K562 (cell line): ENCODE measurements around the gene LRRC27. TPM values are rescaled to one million over a fixed set of nuclear protein-coding genes. Genes with fewer than 3 reads are reported as not detected.
A peak's percentile ranks its signal among the peaks of the same experiment; 100 is the strongest.

Source experiments
- ATAC-seq: fragments of 200-7000 bp; cut with Tn5 transposase; 3 replicates; pipeline ENCODE4 v1.9.1; 2020; ENCODE audit warnings: moderate library complexity
- BruUV-seq: library from RNA; stranded (reverse); fragments of 400-500 nt; replicated peaks from 2 replicates; lab custom pipeline; 2021; lab: Mats Ljungman, UMichigan
- CTCF ChIA-PET: fragments of 300-600 bp; formaldehyde crosslinking; extraction: SDS; loops from one replicate; lab custom pipeline; 2021; ENCODE audit warnings: low intra/inter-chr PET ratio; lab: Yijun Ruan, JAX
- POLR2A ChIA-PET: fragments of 300-600, 350-650 bp; sonication (Branson Sonifier 250); formaldehyde crosslinking; extraction: SDS; loops from one replicate; lab custom pipeline; 2021; ENCODE audit warnings: antibody characterized with exemption, inconsistent platforms; lab: Yijun Ruan, JAX
- DNase-seq, 4 experiments: peaks; one replicate each; pipeline versions ENCODE4 v3.0.0 to v3.0.0-alpha.2; 2011 to 2018; ENCODE audit warnings: low spot score in 3 of 4, mixed read lengths in 3 of 4; ENCODE audit errors: extremely low read depth in 1 of 4
- FAIRE-seq: peaks from 2 replicates; lab custom pipeline; 2011; peaks lifted over from hg19 to GRCh38; lab: Jason Lieb, UNC
- H2AFZ ChIP-seq: 2 replicates; pipeline ENCODE4 v1.6.0; 2011; ENCODE audit warnings: low read depth, low read length, control low read depth, inconsistent platforms
- H3K27ac ChIP-seq: fragments of 200-600 bp; 3 replicates; pipeline ENCODE4 v1.8.0; 2011; ENCODE audit warnings: low read depth, mild to moderate bottlenecking, control low read depth, inconsistent platforms, low read length, moderate library complexity, mixed read lengths; ENCODE audit errors: extremely low read depth
- H3K27me3 ChIP-seq, 2 experiments: fragments of 300-600 bp in 1 of 2; 2 replicates in 1 of 2; 3 replicates in 1 of 2; pipeline versions ENCODE4 v1.6.0 to v1.8.0; 2011; ENCODE audit warnings: inconsistent platforms in 2 of 2, low read length in 2 of 2, mild to moderate bottlenecking in 1 of 2, mixed read lengths in 1 of 2, moderate library complexity in 1 of 2; ENCODE audit not compliant: control insufficient read depth in 2 of 2, insufficient read depth in 2 of 2
- H3K36me3 ChIP-seq: fragments of 300-600 bp; 3 replicates; pipeline ENCODE4 v1.8.0; 2011; ENCODE audit warnings: mild to moderate bottlenecking, low read length, inconsistent platforms; ENCODE audit not compliant: control insufficient read depth, insufficient read depth
- H3K4me1 ChIP-seq, 2 experiments: fragments of 200-600 bp in 1 of 2; replicated peaks in 1 of 2; 2 replicates in 1 of 2; 3 replicates in 1 of 2; pipeline versions ENCODE4 v1.5.1 to v1.8.0; 2011; ENCODE audit warnings: inconsistent platforms in 2 of 2, low read length in 2 of 2, mild to moderate bottlenecking in 1 of 2, mixed read lengths in 1 of 2, moderate library complexity in 1 of 2; ENCODE audit not compliant: control insufficient read depth in 2 of 2, insufficient read depth in 2 of 2
- H3K4me2 ChIP-seq: 2 replicates; pipeline ENCODE4 v1.6.1; 2011; ENCODE audit warnings: low read length, control low read depth, inconsistent platforms, mixed read lengths; ENCODE audit not compliant: insufficient read depth
- H3K4me3 ChIP-seq: fragments of 200-600 bp; sonication (generic), shearing (Covaris generic); 2 replicates; pipeline ENCODE4 v1.5.1; 2016; ENCODE audit warnings: control low read depth, inconsistent platforms
- H3K79me2 ChIP-seq: fragments of 200-600 bp; 3 replicates; pipeline ENCODE4 v1.8.0; 2011; ENCODE audit warnings: low read length, inconsistent platforms; ENCODE audit not compliant: control insufficient read depth, insufficient read depth
- H3K9ac ChIP-seq, 2 experiments: 2 replicates each; pipeline versions ENCODE4 v1.6.0 to v1.6.1; 2011; ENCODE audit warnings: low read depth in 2 of 2, low read length in 2 of 2, control low read depth in 1 of 2, inconsistent platforms in 1 of 2, mild to moderate bottlenecking in 1 of 2, mixed read lengths in 1 of 2; ENCODE audit not compliant: insufficient read depth in 1 of 2
- H3K9me1 ChIP-seq: one replicate; pipeline ENCODE4 v1.6.0; 2011; ENCODE audit warnings: inconsistent platforms, mild to moderate bottlenecking, low read length, moderate library complexity; ENCODE audit not compliant: control insufficient read depth, insufficient read depth
- H3K9me3 ChIP-seq: replicated peaks from 2 replicates; pipeline ENCODE4 v1.5.1; 2011; ENCODE audit warnings: low read depth, low read length, inconsistent platforms; ENCODE audit not compliant: control insufficient read depth, insufficient read depth
- H4K20me1 ChIP-seq: replicated peaks from 2 replicates; pipeline ENCODE4 v1.6.1; 2011; ENCODE audit warnings: low read length, inconsistent platforms, mixed read lengths; ENCODE audit not compliant: control insufficient read depth, insufficient read depth
- ARID1B ChIP-seq: fragments of 450-650 bp; IDR thresholded peaks from 2 replicates; pipeline ENCODE4 v1.6.1; 2016; ENCODE audit warnings: antibody characterized with exemption, mild to moderate bottlenecking, inconsistent platforms
- FOSL1 ChIP-seq: fragments of 200-800 bp; sonication (Bioruptor generic); conservative IDR thresholded peaks from 2 replicates; pipeline ENCODE4 v1.6.1; 2016; ENCODE audit warnings: missing genetic modification characterization, missing compliant biosample characterization
- KDM1A ChIP-seq, 2 experiments: fragments of 450-650 bp; IDR thresholded peaks; 2 replicates each; pipeline ENCODE4 v1.6.1; 2016; ENCODE audit warnings: mild to moderate bottlenecking in 2 of 2
- MED1 ChIP-seq: sonication (generic); formaldehyde crosslinking; IDR thresholded peaks from 2 replicates; pipeline ENCODE4 v1.8.1; 2023; ENCODE audit warnings: missing genetic modification reagents, borderline replicate concordance
- NFRKB ChIP-seq: fragments of 450-650 bp; IDR thresholded peaks from 2 replicates; pipeline ENCODE4 v1.6.1; 2016; ENCODE audit warnings: low read depth
- POLR2A ChIP-seq: fragments of 450-650 bp; conservative IDR thresholded peaks from 2 replicates; pipeline ENCODE4 v1.6.1; 2016
- ZNF263 ChIP-seq: sonication (generic); formaldehyde crosslinking; IDR thresholded peaks from 2 replicates; pipeline ENCODE4 v1.8.0; 2022; ENCODE audit warnings: mild to moderate bottlenecking, missing genetic modification reagents, borderline replicate concordance
- WGBS: fragments of 100-300 bp; shearing (Covaris generic); methylation state at CpG from one replicate; pipeline ENCODE4 v1.1.6; 2016; ENCODE audit warnings: low coverage, mixed read lengths; ENCODE audit not compliant: insufficient coverage; ENCODE audit errors: missing lambda C conversion rate; 5-methylcytosine and 5-hydroxymethylcytosine counted together
- in situ Hi-C: fragments of 300-500 bp; cut with MboI; formaldehyde crosslinking; loops from 4 replicates; pipeline ENCODE4 v1.15.0; 2018; ENCODE audit warnings: inconsistent platforms, mixed read lengths
- intact Hi-C: fragments of 100-400 bp; cut with micrococcal nuclease; formaldehyde crosslinking; loops from 2 replicates; pipeline ENCODE4 v1.14.2; 2022
- polyA plus RNA-seq, 8 experiments: library from polyadenylated mRNA; depleted of rRNA in 4 of 8; stranded (reverse) in 5 of 8; unstranded in 3 of 8; fragments of >200 nt; fragmentation: Nextera tagmentation in 2 of 8; fragmentation: Illumina TruSeq in 1 of 8; extraction: Ambion mirVana in 2 of 8; extraction: Trizol in 1 of 8; gene quantifications; 2 replicates each; pipeline versions ENCODE4 v1.2.1 to v1.2.3, GENCODE V29; 2011 to 2014; ENCODE audit warnings: inconsistent platforms in 1 of 8, missing spikeins in 1 of 8
- total RNA-seq, 7 experiments: library from RNA; depleted of rRNA in 6 of 7; stranded (reverse); fragments of >200 nt in 6 of 7; fragmentation: Illumina TruSeq in 2 of 7; extraction: Trizol in 2 of 7; gene quantifications; 2 replicates each; pipeline versions ENCODE4 v1.2.1 to v1.2.3, GENCODE V29; 2011 to 2021; ENCODE audit warnings: low replicate concordance in 1 of 7
- TF ChIP-seq, protein P1 (sequence below), 3 experiments: fragments of 200-800 bp in 1 of 3; fragments of 250-450 bp in 1 of 3; fragments of 450-650 bp in 1 of 3; sonication (Bioruptor Pico) in 1 of 3; sonication (Bioruptor generic) in 1 of 3; formaldehyde crosslinking in 1 of 3; IDR thresholded peaks; 2 replicates each; pipeline versions ENCODE4 v1.6.1 to v1.8.0; 2016 to 2022; ENCODE audit warnings: mild to moderate bottlenecking in 2 of 3, missing genetic modification characterization in 2 of 3, missing compliant biosample characterization in 1 of 3, moderate library complexity in 1 of 3

LRRC27 gene
- total and polyA plus RNA-seq, 9 of the 15 experiments (the other 6 are each of a cell fraction or from before 2014, with no cell fraction given) = 0.10 to 2.7 (median 1.4) TPM

DNA sequence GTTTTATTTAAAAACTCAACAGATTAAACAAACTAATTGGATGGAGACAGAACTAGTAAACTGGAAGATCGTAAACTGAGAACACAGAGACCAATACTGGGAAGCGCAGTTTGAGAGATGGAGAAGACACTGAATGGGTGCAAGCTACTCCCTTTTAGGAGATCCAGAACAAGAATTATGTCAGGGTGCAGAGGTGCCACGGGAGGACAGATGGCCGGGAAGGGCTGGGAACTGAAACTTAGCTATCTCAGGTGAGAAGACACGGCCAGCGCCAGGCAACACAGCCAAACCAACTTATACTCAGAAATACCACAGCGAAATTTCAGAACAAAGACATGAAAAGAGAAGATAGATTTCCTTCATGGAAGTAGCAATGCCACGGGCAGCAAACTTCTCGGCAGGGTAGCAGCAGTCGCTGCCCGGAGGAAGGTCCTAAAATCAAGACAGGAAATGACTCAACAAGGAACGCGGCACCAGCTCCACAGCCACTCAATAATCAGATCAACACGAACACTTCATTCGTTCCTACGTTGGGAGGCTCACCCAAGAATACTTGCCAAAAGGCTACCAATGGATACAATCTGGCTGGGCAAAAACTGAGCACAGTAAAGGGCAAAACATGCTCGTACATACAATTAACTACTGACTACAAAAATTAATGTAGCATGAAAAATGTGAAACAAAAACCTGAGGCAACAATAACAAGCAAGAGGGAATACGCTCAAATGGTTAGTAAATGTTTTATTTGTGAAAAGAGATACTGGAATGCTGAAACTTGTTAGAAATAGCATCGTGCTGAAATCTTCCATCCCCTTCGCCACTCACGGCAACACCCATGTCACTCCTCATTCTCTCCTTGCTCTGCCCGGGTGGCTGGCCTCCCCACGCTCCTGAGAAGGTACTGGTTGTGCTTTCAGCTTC, 2.2 kb upstream of the LRRC27 start:
- peak; percentile 81 for FAIRE-seq
- Histone ChIP-seq H3K4me2 (peak overlapping the region; percentile 94), H3K4me1 (peaks cover 25 to 29% of the 10 kb centered on the region in 2 experiments; a peak in 4 of 5 replicates), H3K9me3 (no peaks in the 10 kb centered on the region), H3K27ac (peak overlapping the region; percentile 98), H3K4me3 (peak overlapping the region; percentile 82), H4K20me1 (peaks cover 13% of the 10 kb centered on the region), H3K27me3 (no peaks in the 10 kb centered on the region), H3K9me1 (peaks cover 5% of the 10 kb centered on the region), H3K79me2 (peaks cover 61% of the 10 kb centered on the region), H3K9ac (peak overlapping the region; percentile 87 to 95; a peak in 3 of 4 replicates), H3K36me3 (peaks cover 31% of the 10 kb centered on the region; the same call in 2 of the 3 replicates), H2AFZ (no peak overlapping the region)
- DNase-seq = peak in 2 of 4 experiments; percentile 52 to 74
- WGBS = 2% methylated on average over 18 of the region's 23 CpGs
- ChIA-PET POLR2A (interaction anchor here (0.7 to 1.0 kb wide), 2 partner anchors 33 to 48 kb away, joined by 3 to 4 read pairs; no protein-coding TSS in a partner anchor), CTCF (no interaction called here)
- intact Hi-C loops = no loop called here
- peak; percentile 64 for ATAC-seq
- in situ Hi-C loops = no loop called here
- BruUV-seq = no TSS peak
- TF ChIP-seq, protein P1, sequence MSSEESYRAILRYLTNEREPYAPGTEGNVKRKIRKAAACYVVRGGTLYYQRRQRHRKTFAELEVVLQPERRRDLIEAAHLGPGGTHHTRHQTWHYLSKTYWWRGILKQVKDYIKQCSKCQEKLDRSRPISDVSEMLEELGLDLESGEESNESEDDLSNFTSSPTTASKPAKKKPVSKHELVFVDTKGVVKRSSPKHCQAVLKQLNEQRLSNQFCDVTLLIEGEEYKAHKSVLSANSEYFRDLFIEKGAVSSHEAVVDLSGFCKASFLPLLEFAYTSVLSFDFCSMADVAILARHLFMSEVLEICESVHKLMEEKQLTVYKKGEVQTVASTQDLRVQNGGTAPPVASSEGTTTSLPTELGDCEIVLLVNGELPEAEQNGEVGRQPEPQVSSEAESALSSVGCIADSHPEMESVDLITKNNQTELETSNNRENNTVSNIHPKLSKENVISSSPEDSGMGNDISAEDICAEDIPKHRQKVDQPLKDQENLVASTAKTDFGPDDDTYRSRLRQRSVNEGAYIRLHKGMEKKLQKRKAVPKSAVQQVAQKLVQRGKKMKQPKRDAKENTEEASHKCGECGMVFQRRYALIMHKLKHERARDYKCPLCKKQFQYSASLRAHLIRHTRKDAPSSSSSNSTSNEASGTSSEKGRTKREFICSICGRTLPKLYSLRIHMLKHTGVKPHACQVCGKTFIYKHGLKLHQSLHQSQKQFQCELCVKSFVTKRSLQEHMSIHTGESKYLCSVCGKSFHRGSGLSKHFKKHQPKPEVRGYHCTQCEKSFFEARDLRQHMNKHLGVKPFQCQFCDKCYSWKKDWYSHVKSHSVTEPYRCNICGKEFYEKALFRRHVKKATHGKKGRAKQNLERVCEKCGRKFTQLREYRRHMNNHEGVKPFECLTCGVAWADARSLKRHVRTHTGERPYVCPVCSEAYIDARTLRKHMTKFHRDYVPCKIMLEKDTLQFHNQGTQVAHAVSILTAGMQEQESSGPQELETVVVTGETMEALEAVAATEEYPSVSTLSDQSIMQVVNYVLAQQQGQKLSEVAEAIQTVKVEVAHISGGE (CRISPR knock-in tag; IDR thresholded peaks at IDR 0.05) = 0 out of 6 replicates have a peak, but pooled peaks of 1 of the 3 experiments have one; percentile 33
- TF ChIP-seq FOSL1 (tag) (peak; percentile 80), POLR2A (peak; percentile 59), KDM1A (IDR thresholded peaks at IDR 0.05) (peak; percentile 29 to 52; a peak in 2 of 4 replicates), NFRKB (peak; percentile 15; the same call in 1 of the 2 replicates), ZNF263 (CRISPR knock-in tag) (0 out of 2 replicates have a peak, but pooled peaks have one; percentile 36), MED1 (CRISPR knock-in tag) (no peak), ARID1B (0 out of 2 replicates have a peak, but pooled peaks have one; percentile 37)
